ENCODE measurements around the gene CAMK2N2.
A peak's percentile ranks its signal among the peaks of the same experiment; 100 is the strongest.

CAMK2N2 gene

GRCh38 chr3:184241447-184242296 lies 19.7 kb downstream of the CAMK2N2 start:
- DNase-seq (ENCODE audit: extremely low read depth in 1 of 2, low read depth in 1 of 2), result no peak

- DNase-seq (ENCODE audit: extremely low read depth in 1 of 2, low read depth in 1 of 2), result no peak
Measured at GRCh38 chr3:184241141-184241446, 20.3 kb downstream of the CAMK2N2 start.

- DNase-seq (ENCODE audit: extremely low read depth in 1 of 2, low read depth in 1 of 2), result no peak
Measured at GRCh38 chr3:184240384-184241140, 20.8 kb downstream of the CAMK2N2 start.

GRCh38 chr3:184239708-184240107 lies 21.6 kb downstream of the CAMK2N2 start:
- no peak for DNase-seq (ENCODE audit: extremely low read depth in 1 of 2, low read depth in 1 of 2)

- no peak for DNase-seq (ENCODE audit: extremely low read depth in 1 of 2, low read depth in 1 of 2)
Measured at GRCh38 chr3:184239221-184239620, 22.1 kb downstream of the CAMK2N2 start.

- DNase-seq (ENCODE audit: extremely low read depth in 1 of 2, low read depth in 1 of 2), result no peak
Measured at GRCh38 chr3:184238246-184238818, 23.0 kb downstream of the CAMK2N2 start.

- no peak for DNase-seq (ENCODE audit: extremely low read depth in 1 of 2, low read depth in 1 of 2)
Measured at GRCh38 chr3:184237807-184238206, 23.5 kb downstream of the CAMK2N2 start.

GRCh38 chr3:184237211-184237610 lies 24.1 kb downstream of the CAMK2N2 start:
- no peak for DNase-seq (ENCODE audit: extremely low read depth in 1 of 2, low read depth in 1 of 2)

GRCh38 chr3:184236636-184237035 lies 24.7 kb downstream of the CAMK2N2 start:
- no peak for DNase-seq (ENCODE audit: extremely low read depth in 1 of 2, low read depth in 1 of 2)

- no peak for DNase-seq (ENCODE audit: extremely low read depth in 1 of 2, low read depth in 1 of 2)
Measured at GRCh38 chr3:184236033-184236410, 25.3 kb downstream of the CAMK2N2 start.

- DNase-seq (ENCODE audit: extremely low read depth in 1 of 2, low read depth in 1 of 2), result no peak
Measured at GRCh38 chr3:184235381-184236032, 25.8 kb downstream of the CAMK2N2 start.

GRCh38 chr3:184234671-184235380 lies 26.5 kb downstream of the CAMK2N2 start:
- DNase-seq (ENCODE audit: extremely low read depth in 1 of 2, low read depth in 1 of 2), result no peak

- DNase-seq (ENCODE audit: extremely low read depth in 1 of 2, low read depth in 1 of 2), result no peak
Measured at GRCh38 chr3:184234224-184234623, 27.1 kb downstream of the CAMK2N2 start.

GRCh38 chr3:184233127-184233843 lies 28.1 kb downstream of the CAMK2N2 start:
- DNase-seq (ENCODE audit: extremely low read depth in 1 of 2, low read depth in 1 of 2), result no peak

GRCh38 chr3:184231671-184232070 lies 29.7 kb downstream of the CAMK2N2 start:
- DNase-seq (ENCODE audit: extremely low read depth in 1 of 2, low read depth in 1 of 2), result no peak

GRCh38 chr3:184230603-184231528 lies 30.5 kb downstream of the CAMK2N2 start:
- no peak for DNase-seq (ENCODE audit: extremely low read depth in 1 of 2, low read depth in 1 of 2)

GRCh38 chr3:184230081-184230602 lies 31.2 kb downstream of the CAMK2N2 start:
- no peak for DNase-seq (ENCODE audit: extremely low read depth in 1 of 2, low read depth in 1 of 2)

- peak; percentile 43 to 61 for DNase-seq (ENCODE audit: extremely low read depth in 1 of 2, low read depth in 1 of 2)
Measured at GRCh38 chr3:184229394-184230080, 31.8 kb downstream of the CAMK2N2 start, which contains the start of gene VWA5B2. VWA5B2 (plus strand) TSS chr3:184229585; CDS start chr3:184230529, 944 bp downstream.
